Stimulated activated CD8-positive, alpha-beta memory T cell treated with anti-CD3 and anti-CD28 coated beads, Interleukin-4, amount 100 ng/mL, for 24 hours (primary cell): Measurements from ENCODE around the gene MYO18B.

Experiments
- DNase-seq: peaks from one replicate; pipeline ENCODE4 v3.0.0-alpha.2; 2020; ENCODE audit warnings: low read depth

Gene MYO18B

GRCh38 chr22:26055693-26056092 is 313.7 kb downstream of the MYO18B start:
- DNase-seq, result no peak

GRCh38 chr22:26056455-26057200 is 314.6 kb downstream of the MYO18B start:
- no peak for DNase-seq

- DNase-seq, result no peak
These were observed 315.7 kb downstream of the MYO18B start for GRCh38 chr22:26057731-26058130.

- no peak for DNase-seq
These were observed 322.1 kb downstream of the MYO18B start for GRCh38 chr22:26064048-26064447.

- no peak for DNase-seq
These were observed 323.9 kb downstream of the MYO18B start for GRCh38 chr22:26065847-26066246.

- DNase-seq, result no peak
These were observed 324.5 kb downstream of the MYO18B start for GRCh38 chr22:26066534-26066933.

- DNase-seq, result no peak
These were observed 326.6 kb downstream of the MYO18B start for GRCh38 chr22:26068571-26068970.

GRCh38 chr22:26072621-26073020 is 330.6 kb downstream of the MYO18B start:
- DNase-seq, result no peak

GRCh38 chr22:26075251-26075650 is 333.3 kb downstream of the MYO18B start:
- no peak for DNase-seq

- DNase-seq, result no peak
These were observed 337.0 kb downstream of the MYO18B start for GRCh38 chr22:26079009-26079408.
